Mesenchymal stem cell (in vitro differentiated cells and primary cell): ENCODE results near the gene CD47.

ENCODE experiments used
- DNase-seq: peaks from one replicate; pipeline ENCODE4 v3.0.0-alpha.2; 2013
- H2AFZ ChIP-seq: one replicate; pipeline ENCODE4 v1.6.1; 2013; ENCODE audit warnings: low read depth, mild to moderate bottlenecking, control low read depth, inconsistent platforms, low read length, moderate library complexity
- H2AK5ac ChIP-seq: 2 replicates; pipeline ENCODE4 v1.6.1; 2013; ENCODE audit warnings: low read length, moderate library complexity, mild to moderate bottlenecking, inconsistent platforms; ENCODE audit not compliant: severe bottlenecking
- H2BK120ac ChIP-seq: one replicate; pipeline ENCODE4 v1.6.1; 2013; ENCODE audit warnings: low read depth, mild to moderate bottlenecking, inconsistent platforms, low read length, moderate library complexity
- H2BK12ac ChIP-seq, 2 experiments: one replicate each; pipeline ENCODE4 v1.6.1; 2013; ENCODE audit warnings: inconsistent platforms in 2 of 2, low read length in 2 of 2, mild to moderate bottlenecking in 2 of 2, moderate library complexity in 2 of 2, control low read depth in 1 of 2
- H2BK15ac ChIP-seq: one replicate; pipeline ENCODE4 v1.6.1; 2013; ENCODE audit warnings: mild to moderate bottlenecking, low read depth, inconsistent platforms; ENCODE audit not compliant: poor library complexity, severe bottlenecking
- H2BK5ac ChIP-seq: 2 replicates; pipeline ENCODE4 v1.6.1; 2013; ENCODE audit warnings: low read depth, mild to moderate bottlenecking, low read length, control low read depth, inconsistent platforms; ENCODE audit not compliant: poor library complexity, severe bottlenecking
- H3K14ac ChIP-seq, 2 experiments: one replicate each; pipeline ENCODE4 v1.6.1; 2013; ENCODE audit warnings: inconsistent platforms in 2 of 2, low read length in 2 of 2, control low read depth in 1 of 2, mild to moderate bottlenecking in 1 of 2, moderate library complexity in 1 of 2
- H3K18ac ChIP-seq, 2 experiments: one replicate each; pipeline ENCODE4 v1.6.1; 2013; ENCODE audit warnings: inconsistent platforms in 2 of 2, low read length in 2 of 2, control low read depth in 1 of 2, low read depth in 1 of 2, mild to moderate bottlenecking in 1 of 2
- H3K23ac ChIP-seq, 2 experiments: one replicate each; pipeline ENCODE4 v1.6.1; 2013; ENCODE audit warnings: inconsistent platforms in 2 of 2, low read length in 2 of 2, mild to moderate bottlenecking in 2 of 2, moderate library complexity in 2 of 2, control low read depth in 1 of 2
- H3K27ac ChIP-seq: 2 replicates; pipeline ENCODE4 v1.5.1; 2013; ENCODE audit warnings: mild to moderate bottlenecking, moderate library complexity, low read length, control low read depth, inconsistent platforms; ENCODE audit not compliant: poor library complexity, severe bottlenecking
- H3K27me3 ChIP-seq, 2 experiments: 2 replicates each; pipeline versions ENCODE4 v1.6.1 to v1.7.0; 2013; ENCODE audit warnings: low read length in 2 of 2, mild to moderate bottlenecking in 2 of 2, moderate library complexity in 2 of 2, control low read depth in 1 of 2, inconsistent platforms in 1 of 2; ENCODE audit not compliant: control insufficient read depth in 1 of 2, insufficient read depth in 1 of 2
- H3K36me3 ChIP-seq, 2 experiments: 2 replicates each; pipeline versions ENCODE4 v1.6.1 to v1.7.0; 2013; ENCODE audit warnings: low read length in 2 of 2, control low read depth in 1 of 2, inconsistent platforms in 1 of 2, low read depth in 1 of 2, mild to moderate bottlenecking in 1 of 2; ENCODE audit not compliant: insufficient read depth in 2 of 2, control insufficient read depth in 1 of 2
- H3K4ac ChIP-seq, 2 experiments: one replicate each; pipeline ENCODE4 v1.6.1; 2013; ENCODE audit warnings: inconsistent platforms in 2 of 2, low read length in 2 of 2, mild to moderate bottlenecking in 2 of 2, moderate library complexity in 2 of 2, control low read depth in 1 of 2, low read depth in 1 of 2
- H3K4me1 ChIP-seq: 2 replicates; pipeline ENCODE4 v1.6.1; 2013; ENCODE audit warnings: low read depth, low read length, control low read depth; ENCODE audit not compliant: control insufficient read depth, insufficient read depth
- H3K4me2 ChIP-seq: 2 replicates; pipeline ENCODE4 v1.6.1; 2013; ENCODE audit warnings: low read length, mild to moderate bottlenecking, inconsistent platforms; ENCODE audit not compliant: poor library complexity, severe bottlenecking
- H3K4me3 ChIP-seq, 2 experiments: 2 replicates each; pipeline versions ENCODE4 v1.5.1 to v1.7.0; 2013; ENCODE audit warnings: low read length in 2 of 2, mild to moderate bottlenecking in 2 of 2, control low read depth in 1 of 2, low read depth in 1 of 2; ENCODE audit not compliant: insufficient read depth in 1 of 2
- H3K79me1 ChIP-seq: replicated peaks from 2 replicates; pipeline ENCODE4 v1.6.1; 2013; ENCODE audit warnings: mild to moderate bottlenecking, control low read depth, low read length, inconsistent platforms; ENCODE audit not compliant: poor library complexity, severe bottlenecking
- H3K9ac ChIP-seq: 2 replicates; pipeline ENCODE4 v1.7.0; 2013; ENCODE audit warnings: mild to moderate bottlenecking, low read length, moderate library complexity
- H3K9me3 ChIP-seq: 2 replicates; pipeline ENCODE4 v1.7.0; 2013; ENCODE audit warnings: mild to moderate bottlenecking, low read length; ENCODE audit not compliant: control insufficient read depth
- H4K8ac ChIP-seq: one replicate; pipeline ENCODE4 v1.6.1; 2013; ENCODE audit warnings: inconsistent platforms, mild to moderate bottlenecking, low read length, moderate library complexity
- H4K91ac ChIP-seq: one replicate; pipeline ENCODE4 v1.6.1; 2013; ENCODE audit warnings: mild to moderate bottlenecking, low read length, inconsistent platforms
- WGBS: methylation state at CpG from one replicate; pipeline ENCODE4 v1.1.7; 2013; ENCODE audit warnings: mixed read lengths; 5-methylcytosine and 5-hydroxymethylcytosine counted together

CD47 gene

GRCh38 chr3:108133858-108134554 is 43.2 kb upstream of the CD47 start:
- H3K27me3 ChIP-seq, result no peaks in the 10 kb centered on the region
- no peak overlapping the region for H4K8ac ChIP-seq
- no peak for DNase-seq
- 95% methylated on average over 2 of the region's 5 CpGs for WGBS
- peaks cover 6% of the 10 kb centered on the region for H3K4me1 ChIP-seq
- no peak overlapping the region for H3K4ac ChIP-seq
- H3K14ac ChIP-seq, result no peak overlapping the region
- no peak overlapping the region for H2AK5ac ChIP-seq
- H3K27ac ChIP-seq, result no peak overlapping the region
- no peaks in the 10 kb centered on the region for H3K36me3 ChIP-seq
- H3K4me2 ChIP-seq, result no peak overlapping the region
- no peak overlapping the region for H3K9ac ChIP-seq
- no peak overlapping the region for H2BK5ac ChIP-seq
- H2BK15ac ChIP-seq, result no peak overlapping the region
- H4K91ac ChIP-seq, result no peak overlapping the region
- H2BK120ac ChIP-seq, result no peak overlapping the region
- no peak overlapping the region for H3K18ac ChIP-seq
- no peaks in the 10 kb centered on the region for H3K9me3 ChIP-seq
- no peak overlapping the region for H2BK12ac ChIP-seq
- no peak overlapping the region for H3K23ac ChIP-seq
- H3K79me1 ChIP-seq, result no peaks in the 10 kb centered on the region
- no peak overlapping the region for H2AFZ ChIP-seq
- H3K4me3 ChIP-seq, result no peak overlapping the region

- Histone ChIP-seq H3K27ac (peak overlapping the region; percentile 9), H3K36me3 (peaks cover 0 to 2% of the 10 kb centered on the region in 2 experiments), H3K18ac (no peak overlapping the region), H2AK5ac (no peak overlapping the region), H3K4me2 (no peak overlapping the region), H2AFZ (no peak overlapping the region), H2BK5ac (no peak overlapping the region), H2BK12ac (no peak overlapping the region), H4K8ac (no peak overlapping the region), H4K91ac (no peak overlapping the region), H3K79me1 (no peaks in the 10 kb centered on the region), H3K27me3 (no peaks in the 10 kb centered on the region), H3K9me3 (no peaks in the 10 kb centered on the region), H3K14ac (no peak overlapping the region), H3K4ac (no peak overlapping the region), H2BK15ac (no peak overlapping the region), H3K9ac (peak overlapping the region; percentile 41), H3K4me1 (peaks cover 6% of the 10 kb centered on the region), H2BK120ac (no peak overlapping the region), H3K4me3 (no peak overlapping the region), H3K23ac (no peak overlapping the region)
- peak; percentile 57 for DNase-seq
These were observed 42.2 kb upstream of the CD47 start for GRCh38 chr3:108133048-108133369.

- peak; percentile 26 for DNase-seq
- peak overlapping the region; percentile 62 for H3K27ac ChIP-seq
- peak overlapping the region; percentile 54 for H2BK120ac ChIP-seq
- H3K36me3 ChIP-seq, result peaks cover 0 to 2% of the 10 kb centered on the region in 2 experiments
- H3K27me3 ChIP-seq, result no peaks in the 10 kb centered on the region
- H3K23ac ChIP-seq, result no peak overlapping the region
- peak overlapping the region; percentile 70 to 96 for H2BK12ac ChIP-seq
- WGBS, result 90% methylated on average over 9 of the region's 9 CpGs
- H3K18ac ChIP-seq, result peak overlapping the region; percentile 37 to 72
- peak overlapping the region; percentile 69 for H2AK5ac ChIP-seq
- no peak overlapping the region for H3K4me2 ChIP-seq
- H3K4ac ChIP-seq, result peak overlapping the region in 1 of 2 experiments; percentile 39
- H3K4me1 ChIP-seq, result peaks cover 6% of the 10 kb centered on the region
- H3K79me1 ChIP-seq, result no peaks in the 10 kb centered on the region
- peak overlapping the region in 1 of 2 experiments; percentile 81 for H3K14ac ChIP-seq
- no peak overlapping the region for H2BK15ac ChIP-seq
- peak overlapping the region; percentile 66 for H4K91ac ChIP-seq
- H4K8ac ChIP-seq, result peak overlapping the region; percentile 42
- H3K4me3 ChIP-seq, result peak overlapping the region in 1 of 2 experiments; percentile 52
- no peak overlapping the region for H2BK5ac ChIP-seq
- H3K9ac ChIP-seq, result peak overlapping the region; percentile 70
- no peaks in the 10 kb centered on the region for H3K9me3 ChIP-seq
- no peak overlapping the region for H2AFZ ChIP-seq
These were observed 40.8 kb upstream of the CD47 start for GRCh38 chr3:108131475-108132134.

GRCh38 chr3:108130701-108131474 is 40.1 kb upstream of the CD47 start:
- H3K79me1 ChIP-seq, result no peaks in the 10 kb centered on the region
- no peaks in the 10 kb centered on the region for H3K9me3 ChIP-seq
- H2AFZ ChIP-seq, result no peak overlapping the region
- peak overlapping the region in 1 of 2 experiments; percentile 52 for H3K4me3 ChIP-seq
- DNase-seq, result peak; percentile 93
- H3K14ac ChIP-seq, result no peak overlapping the region
- H3K9ac ChIP-seq, result peak overlapping the region; percentile 70
- no peak overlapping the region for H3K4ac ChIP-seq
- H2BK5ac ChIP-seq, result no peak overlapping the region
- H3K4me2 ChIP-seq, result no peak overlapping the region
- no peak overlapping the region for H2AK5ac ChIP-seq
- H4K91ac ChIP-seq, result no peak overlapping the region
- no peak overlapping the region for H3K23ac ChIP-seq
- H3K36me3 ChIP-seq, result peaks cover 0 to 2% of the 10 kb centered on the region in 2 experiments
- H2BK12ac ChIP-seq, result no peak overlapping the region
- peaks cover 6% of the 10 kb centered on the region for H3K4me1 ChIP-seq
- H4K8ac ChIP-seq, result no peak overlapping the region
- peak overlapping the region; percentile 62 for H3K27ac ChIP-seq
- no peak overlapping the region for H2BK15ac ChIP-seq
- no peak overlapping the region for H3K18ac ChIP-seq
- H3K27me3 ChIP-seq, result no peaks in the 10 kb centered on the region
- no peak overlapping the region for H2BK120ac ChIP-seq
